NCI-H2029 (cell line): ENCODE data around the gene SLC13A3.

Experiments
- DNase-seq: peaks from one replicate; lab custom pipeline; 2025; lab: John Stamatoyannopoulos, UW

Gene SLC13A3

GRCh38 chr20:46651091-46651962 lies at the start of gene SLC13A3:
Gene SLC13A3 (minus strand): TSS chr20:46651459. CDS start chr20:46651421, 38 bp downstream.
- DNase-seq: no peak

- DNase-seq: no peak
Observed at GRCh38 chr20:46701057-46701456, 49.8 kb upstream of the SLC13A3 start.

GRCh38 chr20:46700481-46700880 lies 49.2 kb upstream of the SLC13A3 start:
- no peak for DNase-seq

GRCh38 chr20:46699651-46700359 lies 48.5 kb upstream of the SLC13A3 start:
- DNase-seq: no peak

- DNase-seq: no peak
Observed at GRCh38 chr20:46698788-46699187, 47.5 kb upstream of the SLC13A3 start.

- no peak for DNase-seq
Observed at GRCh38 chr20:46696791-46697279, 45.6 kb upstream of the SLC13A3 start.

- DNase-seq: no peak
Observed at GRCh38 chr20:46695892-46696291, 44.6 kb upstream of the SLC13A3 start.

GRCh38 chr20:46694484-46694883 lies 43.2 kb upstream of the SLC13A3 start:
- DNase-seq: peak; percentile 46

- no peak for DNase-seq
Observed at GRCh38 chr20:46691196-46691595, 39.9 kb upstream of the SLC13A3 start.

GRCh38 chr20:46690219-46691106 lies 39.2 kb upstream of the SLC13A3 start:
- DNase-seq: no peak

GRCh38 chr20:46689754-46690085 lies 38.5 kb upstream of the SLC13A3 start:
- no peak for DNase-seq

- peak; percentile 89 for DNase-seq
Observed at GRCh38 chr20:46689082-46689753, 38.0 kb upstream of the SLC13A3 start, which contains the start of gene TP53RK. Gene TP53RK (minus strand): TSS chr20:46689444. CDS start chr20:46689414, 30 bp downstream.

GRCh38 chr20:46688151-46689081 lies 37.2 kb upstream of the SLC13A3 start:
- DNase-seq: no peak

GRCh38 chr20:46683939-46684750 lies 32.9 kb upstream of the SLC13A3 start:
- DNase-seq: peak; percentile 93

- no peak for DNase-seq
Observed at GRCh38 chr20:46683668-46683938, 32.3 kb upstream of the SLC13A3 start.

GRCh38 chr20:46683011-46683667 lies 31.9 kb upstream of the SLC13A3 start:
- DNase-seq: no peak

GRCh38 chr20:46682063-46682821 lies 31.0 kb upstream of the SLC13A3 start:
- no peak for DNase-seq
